Mesothelial cell of epicardium (in vitro differentiated cells): Measurements from ENCODE around the gene ST6GALNAC4. TPM values are rescaled to one million over a fixed set of nuclear protein-coding genes. Genes with fewer than 3 reads are reported as not detected.
"Not testable (repeated sequence)": the region's sequence is repeated elsewhere in the genome, so short reads cannot be mapped to it uniquely, and the experiment has no call there.

Experiments
- DNase-seq, 2 experiments: peaks; one replicate each; pipeline ENCODE4 v3.0.0; 2021; ENCODE audit warnings: low spot score in 2 of 2; ENCODE audit not compliant: unreplicated experiment in 2 of 2
- H3K27ac Mint-ChIP-seq: 2 replicates; pipeline ENCODE4 v1.8.0; 2021; ENCODE audit warnings: mixed read lengths
- H3K27me3 Mint-ChIP-seq: 2 replicates; pipeline ENCODE4 v1.8.0; 2021; ENCODE audit warnings: low read depth, mixed read lengths
- H3K36me3 Mint-ChIP-seq: 2 replicates; pipeline ENCODE4 v1.8.0; 2021; ENCODE audit warnings: mixed read lengths
- H3K4me1 Mint-ChIP-seq: 2 replicates; pipeline ENCODE4 v1.8.0; 2021; ENCODE audit warnings: mixed read lengths
- H3K4me3 Mint-ChIP-seq: 2 replicates; pipeline ENCODE4 v1.8.0; 2021; ENCODE audit warnings: mild to moderate bottlenecking, moderate library complexity, mixed read lengths
- H3K9me3 Mint-ChIP-seq: 2 replicates; pipeline ENCODE4 v1.8.0; 2021; ENCODE audit warnings: mixed read lengths
- CTCF ChIP-seq: fragments of 200-600 bp; sonication (generic); IDR thresholded peaks from one replicate; pipeline ENCODE4 v1.5.0; 2021; ENCODE audit warnings: antibody characterized with exemption; ENCODE audit not compliant: unreplicated experiment
- total RNA-seq: library from RNA; stranded (reverse); gene quantifications from 3 replicates; pipeline ENCODE4 v1.2.1, GENCODE V29; 2021

The ST6GALNAC4 gene
- total RNA-seq, 1 donor from 2014 or later, result 14.5 TPM

- TF ChIP-seq CTCF, result no peak
- H3K27ac Mint-ChIP-seq, result no peak overlapping the region
- H3K4me3 Mint-ChIP-seq, result no peak overlapping the region
- peaks cover 11% of the 10 kb centered on the region for H3K4me1 Mint-ChIP-seq
- peaks cover 3% of the 10 kb centered on the region for H3K36me3 Mint-ChIP-seq
- no peaks in the 10 kb centered on the region for H3K27me3 Mint-ChIP-seq
- no peak for DNase-seq
- no peaks in the 10 kb centered on the region for H3K9me3 Mint-ChIP-seq
Measured at GRCh38 chr9:127871531-127871930, 45.3 kb downstream of the ST6GALNAC4 start.

- H3K4me1 Mint-ChIP-seq, result peaks cover 9% of the 10 kb centered on the region
- no peak overlapping the region for H3K27ac Mint-ChIP-seq
- peaks cover 3% of the 10 kb centered on the region for H3K36me3 Mint-ChIP-seq
Measured at GRCh38 chr9:127870887-127871286, 46.0 kb downstream of the ST6GALNAC4 start.

GRCh38 chr9:127870153-127870491 lies 46.7 kb downstream of the ST6GALNAC4 start:
- not testable (repeated sequence) for DNase-seq, H3K27ac Mint-ChIP-seq, H3K9me3 Mint-ChIP-seq, H3K36me3 Mint-ChIP-seq, H3K4me3 Mint-ChIP-seq, H3K27me3 Mint-ChIP-seq, H3K4me1 Mint-ChIP-seq
- TF ChIP-seq CTCF, result peak; percentile 49

More at GRCh38 chr9:127870887-127871286, 46.0 kb downstream of the ST6GALNAC4 start:
- H3K9me3 Mint-ChIP-seq, result no peaks in the 10 kb centered on the region
- H3K27me3 Mint-ChIP-seq, result no peaks in the 10 kb centered on the region
- H3K4me3 Mint-ChIP-seq, result no peak overlapping the region
- no peak for DNase-seq
- no peak for TF ChIP-seq CTCF

- TF ChIP-seq CTCF, result peak; percentile 84
- peaks cover 5% of the 10 kb centered on the region for H3K36me3 Mint-ChIP-seq
- no peaks in the 10 kb centered on the region for H3K27me3 Mint-ChIP-seq
- peaks cover 10% of the 10 kb centered on the region for H3K4me1 Mint-ChIP-seq
- peak; percentile 73 to 87 for DNase-seq
- H3K27ac Mint-ChIP-seq, result no peak overlapping the region
- no peaks in the 10 kb centered on the region for H3K9me3 Mint-ChIP-seq
- H3K4me3 Mint-ChIP-seq, result no peak overlapping the region
Measured at GRCh38 chr9:127869310-127870152, 47.3 kb downstream of the ST6GALNAC4 start.

- Mint-ChIP-seq H3K27ac (no peak overlapping the region), H3K4me3 (no peak overlapping the region), H3K36me3 (peaks cover 5% of the 10 kb centered on the region), H3K9me3 (no peaks in the 10 kb centered on the region), H3K27me3 (no peaks in the 10 kb centered on the region), H3K4me1 (peaks cover 10% of the 10 kb centered on the region)
- no peak for TF ChIP-seq CTCF
- DNase-seq, result no peak
Measured at GRCh38 chr9:127868278-127868902, 48.5 kb downstream of the ST6GALNAC4 start.
